Mesendoderm (in vitro differentiated cells): Measurements from ENCODE around the gene RNLS.

Source experiments
- DNase-seq: peaks from one replicate; pipeline ENCODE4 v3.0.0; 2013
- H2AK5ac ChIP-seq: 2 replicates; pipeline ENCODE4 v1.6.1; 2013; ENCODE audit warnings: low read length, inconsistent platforms
- H2BK120ac ChIP-seq: 2 replicates; pipeline ENCODE4 v1.6.1; 2013; ENCODE audit warnings: low read depth, mild to moderate bottlenecking, low read length, moderate library complexity, mixed read lengths
- H2BK15ac ChIP-seq: replicated peaks from 2 replicates; pipeline ENCODE4 v1.6.1; 2013; ENCODE audit warnings: low read depth, mild to moderate bottlenecking, moderate library complexity
- H2BK5ac ChIP-seq: 2 replicates; pipeline ENCODE4 v1.6.1; 2013; ENCODE audit warnings: low read length, inconsistent platforms
- H3K18ac ChIP-seq: 2 replicates; pipeline ENCODE4 v1.6.1; 2013; ENCODE audit warnings: mild to moderate bottlenecking, low read length, mixed read lengths
- H3K23ac ChIP-seq: one replicate; pipeline ENCODE4 v1.6.1; 2013; ENCODE audit warnings: low read length
- H3K27ac ChIP-seq: 2 replicates; pipeline ENCODE4 v1.5.1; 2013; ENCODE audit warnings: low read depth, mild to moderate bottlenecking, inconsistent platforms, low read length, moderate library complexity
- H3K27me3 ChIP-seq: 2 replicates; pipeline ENCODE4 v1.6.1; 2013; ENCODE audit warnings: low read length, control low read depth, mild to moderate bottlenecking, inconsistent platforms; ENCODE audit not compliant: insufficient read depth, poor library complexity
- H3K36me3 ChIP-seq: 2 replicates; pipeline ENCODE4 v1.6.1; 2013; ENCODE audit warnings: low read length, inconsistent platforms; ENCODE audit not compliant: control insufficient read depth, insufficient read depth
- H3K4ac ChIP-seq: one replicate; pipeline ENCODE4 v1.6.1; 2013; ENCODE audit warnings: low read depth, mild to moderate bottlenecking, low read length, moderate library complexity
- H3K4me1 ChIP-seq: 2 replicates; pipeline ENCODE4 v1.6.1; 2013; ENCODE audit warnings: low read depth, low read length, inconsistent platforms; ENCODE audit not compliant: control insufficient read depth
- H3K4me2 ChIP-seq: 2 replicates; pipeline ENCODE4 v1.6.1; 2013; ENCODE audit warnings: low read length
- H3K4me3 ChIP-seq: 2 replicates; pipeline ENCODE4 v1.5.1; 2013; ENCODE audit warnings: mild to moderate bottlenecking, low read length
- H3K56ac ChIP-seq: one replicate; pipeline ENCODE4 v1.6.1; 2013; ENCODE audit warnings: low read length
- H3K79me1 ChIP-seq: 2 replicates; pipeline ENCODE4 v1.6.1; 2013; ENCODE audit warnings: low read length, inconsistent platforms
- H3K79me2 ChIP-seq: 2 replicates; pipeline ENCODE4 v1.6.1; 2013; ENCODE audit warnings: mild to moderate bottlenecking, low read length; ENCODE audit not compliant: control insufficient read depth, insufficient read depth
- H3K9ac ChIP-seq: 2 replicates; pipeline ENCODE4 v1.6.1; 2013; ENCODE audit warnings: low read length, inconsistent platforms
- H4K5ac ChIP-seq: one replicate; pipeline ENCODE4 v1.6.1; 2013; ENCODE audit warnings: low read length
- H4K8ac ChIP-seq: one replicate; pipeline ENCODE4 v1.6.1; 2013; ENCODE audit warnings: low read depth, mild to moderate bottlenecking, control low read depth, low read length, moderate library complexity
- WGBS: extraction: QIAGEN DNeasy Blood & Tissue Kit; methylation state at CpG from one replicate; pipeline ENCODE4 v1.1.7; 2013; ENCODE audit warnings: low lambda C conversion rate, missing lambda C conversion rate; ENCODE audit not compliant: insufficient coverage; ENCODE audit errors: extremely low coverage; 5-methylcytosine and 5-hydroxymethylcytosine counted together

The RNLS gene

GRCh38 chr10:88259381-88259780 is 323.7 kb downstream of the RNLS start:
- Histone ChIP-seq H2BK5ac (no peak overlapping the region), H3K4me3 (no peak overlapping the region), H3K18ac (no peak overlapping the region), H2BK120ac (no peak overlapping the region), H3K27me3 (no peaks in the 10 kb centered on the region), H3K23ac (no peak overlapping the region), H4K5ac (no peak overlapping the region), H3K4me1 (no peaks in the 10 kb centered on the region), H2BK15ac (no peak overlapping the region), H3K56ac (no peak overlapping the region), H3K27ac (no peak overlapping the region), H3K79me1 (no peaks in the 10 kb centered on the region), H4K8ac (no peak overlapping the region), H3K4me2 (no peak overlapping the region), H2AK5ac (no peak overlapping the region), H3K79me2 (no peaks in the 10 kb centered on the region), H3K36me3 (no peaks in the 10 kb centered on the region), H3K9ac (no peak overlapping the region), H3K4ac (no peak overlapping the region)
- DNase-seq: no peak
- no CpG with 5 or more reads among the region's 6 CpGs for WGBS

GRCh38 chr10:88256886-88257285 is 326.2 kb downstream of the RNLS start:
- Histone ChIP-seq H4K8ac (no peak overlapping the region), H3K4me2 (no peak overlapping the region), H2BK5ac (no peak overlapping the region), H3K4me3 (no peak overlapping the region), H3K23ac (no peak overlapping the region), H2BK120ac (no peak overlapping the region), H3K27me3 (no peaks in the 10 kb centered on the region), H3K18ac (no peak overlapping the region), H2AK5ac (no peak overlapping the region), H3K56ac (no peak overlapping the region), H3K79me2 (no peaks in the 10 kb centered on the region), H3K4ac (no peak overlapping the region), H4K5ac (no peak overlapping the region), H3K79me1 (no peaks in the 10 kb centered on the region), H3K36me3 (no peaks in the 10 kb centered on the region), H3K27ac (no peak overlapping the region), H3K4me1 (no peaks in the 10 kb centered on the region), H3K9ac (no peak overlapping the region), H2BK15ac (no peak overlapping the region)
- WGBS: 100% methylated on average over 1 of the region's 4 CpGs
- no peak for DNase-seq

- no CpG with 5 or more reads among the region's 20 CpGs for WGBS
- no peak overlapping the region for H3K18ac ChIP-seq
- no peak overlapping the region for H3K9ac ChIP-seq
- H3K4me3 ChIP-seq: no peak overlapping the region
- H3K4me2 ChIP-seq: no peak overlapping the region
- no peaks in the 10 kb centered on the region for H3K27me3 ChIP-seq
- no peak overlapping the region for H2BK120ac ChIP-seq
- H2BK15ac ChIP-seq: no peak overlapping the region
- H3K27ac ChIP-seq: no peak overlapping the region
- H2BK5ac ChIP-seq: no peak overlapping the region
- no peaks in the 10 kb centered on the region for H3K79me1 ChIP-seq
- no peak overlapping the region for H3K4ac ChIP-seq
- no peaks in the 10 kb centered on the region for H3K4me1 ChIP-seq
- no peak overlapping the region for H3K56ac ChIP-seq
- no peaks in the 10 kb centered on the region for H3K79me2 ChIP-seq
- no peak overlapping the region for H3K23ac ChIP-seq
- no peaks in the 10 kb centered on the region for H3K36me3 ChIP-seq
- no peak overlapping the region for H2AK5ac ChIP-seq
- no peak overlapping the region for H4K8ac ChIP-seq
- DNase-seq: no peak
- H4K5ac ChIP-seq: no peak overlapping the region
Observed at GRCh38 chr10:88256013-88256680, 327.0 kb downstream of the RNLS start.

- Histone ChIP-seq H3K27me3 (no peaks in the 10 kb centered on the region), H3K18ac (no peak overlapping the region), H3K79me2 (no peaks in the 10 kb centered on the region), H2BK15ac (no peak overlapping the region), H3K27ac (no peak overlapping the region), H3K36me3 (no peaks in the 10 kb centered on the region), H2AK5ac (no peak overlapping the region), H3K23ac (no peak overlapping the region), H4K8ac (no peak overlapping the region), H3K4me2 (no peak overlapping the region), H3K79me1 (no peaks in the 10 kb centered on the region), H2BK120ac (no peak overlapping the region), H3K56ac (no peak overlapping the region), H3K9ac (no peak overlapping the region), H2BK5ac (no peak overlapping the region), H4K5ac (no peak overlapping the region), H3K4ac (no peak overlapping the region), H3K4me3 (no peak overlapping the region), H3K4me1 (no peaks in the 10 kb centered on the region)
- WGBS: no CpG with 5 or more reads among the region's 1 CpG
- peak; percentile 25 for DNase-seq
Observed at GRCh38 chr10:88254091-88254490, 329.0 kb downstream of the RNLS start.

GRCh38 chr10:88253622-88254021 is 329.5 kb downstream of the RNLS start:
- H3K56ac ChIP-seq: no peak overlapping the region
- no peak overlapping the region for H4K8ac ChIP-seq
- no peak overlapping the region for H2BK120ac ChIP-seq
- no peaks in the 10 kb centered on the region for H3K27me3 ChIP-seq
- no peak overlapping the region for H3K4me2 ChIP-seq
- H3K4me1 ChIP-seq: no peaks in the 10 kb centered on the region
- H3K4ac ChIP-seq: no peak overlapping the region
- no peak overlapping the region for H3K23ac ChIP-seq
- no peaks in the 10 kb centered on the region for H3K79me1 ChIP-seq
- no peaks in the 10 kb centered on the region for H3K36me3 ChIP-seq
- no peak overlapping the region for H3K18ac ChIP-seq
- H3K79me2 ChIP-seq: no peaks in the 10 kb centered on the region
- H3K4me3 ChIP-seq: no peak overlapping the region
- DNase-seq: no peak
- H2BK15ac ChIP-seq: no peak overlapping the region
- no CpG with 5 or more reads among the region's 2 CpGs for WGBS
- H2AK5ac ChIP-seq: no peak overlapping the region
- H3K9ac ChIP-seq: no peak overlapping the region
- H2BK5ac ChIP-seq: no peak overlapping the region
- H3K27ac ChIP-seq: no peak overlapping the region
- no peak overlapping the region for H4K5ac ChIP-seq

GRCh38 chr10:88253128-88253527 is 330.0 kb downstream of the RNLS start:
- H3K23ac ChIP-seq: no peak overlapping the region
- no peak overlapping the region for H3K9ac ChIP-seq
- no peak overlapping the region for H3K4me2 ChIP-seq
- DNase-seq: no peak
- no peaks in the 10 kb centered on the region for H3K79me1 ChIP-seq
- no peak overlapping the region for H2BK15ac ChIP-seq
- H4K5ac ChIP-seq: no peak overlapping the region
- H3K56ac ChIP-seq: no peak overlapping the region
- no peak overlapping the region for H2AK5ac ChIP-seq
- no peaks in the 10 kb centered on the region for H3K4me1 ChIP-seq
- no peaks in the 10 kb centered on the region for H3K36me3 ChIP-seq
- no peak overlapping the region for H4K8ac ChIP-seq
- H3K4me3 ChIP-seq: no peak overlapping the region
- no peaks in the 10 kb centered on the region for H3K79me2 ChIP-seq
- no peak overlapping the region for H3K27ac ChIP-seq
- WGBS: no CpG with 5 or more reads among the region's 3 CpGs
- H3K27me3 ChIP-seq: no peaks in the 10 kb centered on the region
- H2BK5ac ChIP-seq: no peak overlapping the region
- H2BK120ac ChIP-seq: no peak overlapping the region
- no peak overlapping the region for H3K4ac ChIP-seq
- H3K18ac ChIP-seq: no peak overlapping the region
